ENCODE results near the gene SDC1.

SDC1 gene

GRCh38 chr2:20177556-20178248 is 47.2 kb downstream of the SDC1 start:
- DNase-seq: no peak
- in situ Hi-C loops (cut with MboI; ENCODE audit: low pct_unique_long_range_greater_than_20kb, low sequenced_read_pairs): no loop called here

GRCh38 chr2:20176760-20177159 is 48.2 kb downstream of the SDC1 start:
- in situ Hi-C loops (cut with MboI; ENCODE audit: low pct_unique_long_range_greater_than_20kb, low sequenced_read_pairs): no loop called here
- DNase-seq: no peak

- in situ Hi-C loops (cut with MboI; ENCODE audit: low pct_unique_long_range_greater_than_20kb, low sequenced_read_pairs): no loop called here
- no peak for DNase-seq
Measured at GRCh38 chr2:20175931-20176330, 49.0 kb downstream of the SDC1 start.

GRCh38 chr2:20175267-20175666 is 49.7 kb downstream of the SDC1 start:
- in situ Hi-C loops (cut with MboI; ENCODE audit: low pct_unique_long_range_greater_than_20kb, low sequenced_read_pairs): no loop called here
- DNase-seq: no peak

- in situ Hi-C loops (cut with MboI; ENCODE audit: low pct_unique_long_range_greater_than_20kb, low sequenced_read_pairs): no loop called here
- no peak for DNase-seq
Measured at GRCh38 chr2:20174410-20174809, 50.5 kb downstream of the SDC1 start.

GRCh38 chr2:20173496-20174402 is 51.2 kb downstream of the SDC1 start:
- in situ Hi-C loops (cut with MboI; ENCODE audit: low pct_unique_long_range_greater_than_20kb, low sequenced_read_pairs): no loop called here
- no peak for DNase-seq

- no peak for DNase-seq
- in situ Hi-C loops (cut with MboI; ENCODE audit: low pct_unique_long_range_greater_than_20kb, low sequenced_read_pairs): no loop called here
Measured at GRCh38 chr2:20173064-20173463, 51.9 kb downstream of the SDC1 start.

- in situ Hi-C loops (cut with MboI; ENCODE audit: low pct_unique_long_range_greater_than_20kb, low sequenced_read_pairs): no loop called here
- no peak for DNase-seq
Measured at GRCh38 chr2:20172273-20173055, 52.5 kb downstream of the SDC1 start.

- no peak for DNase-seq
- in situ Hi-C loops (cut with MboI; ENCODE audit: low pct_unique_long_range_greater_than_20kb, low sequenced_read_pairs): no loop called here
Measured at GRCh38 chr2:20171445-20171977, 53.4 kb downstream of the SDC1 start.

- in situ Hi-C loops (cut with MboI; ENCODE audit: low pct_unique_long_range_greater_than_20kb, low sequenced_read_pairs): no loop called here
- DNase-seq: no peak
Measured at GRCh38 chr2:20170704-20171250, 54.2 kb downstream of the SDC1 start.

- in situ Hi-C loops (cut with MboI; ENCODE audit: low pct_unique_long_range_greater_than_20kb, low sequenced_read_pairs): no loop called here
- no peak for DNase-seq
Measured at GRCh38 chr2:20169796-20170703, 54.9 kb downstream of the SDC1 start.

GRCh38 chr2:20168727-20169696 is 55.9 kb downstream of the SDC1 start:
- no peak for DNase-seq
- in situ Hi-C loops (cut with MboI; ENCODE audit: low pct_unique_long_range_greater_than_20kb, low sequenced_read_pairs): no loop called here

- in situ Hi-C loops (cut with MboI; ENCODE audit: low pct_unique_long_range_greater_than_20kb, low sequenced_read_pairs): no loop called here
- DNase-seq: no peak
Measured at GRCh38 chr2:20168048-20168726, 56.7 kb downstream of the SDC1 start.

- no peak for DNase-seq
- in situ Hi-C loops (cut with MboI; ENCODE audit: low pct_unique_long_range_greater_than_20kb, low sequenced_read_pairs): no loop called here
Measured at GRCh38 chr2:20167356-20167755, 57.6 kb downstream of the SDC1 start.

GRCh38 chr2:20165677-20166509 is 59.0 kb downstream of the SDC1 start:
- no peak for DNase-seq
- in situ Hi-C loops (cut with MboI; ENCODE audit: low pct_unique_long_range_greater_than_20kb, low sequenced_read_pairs): no loop called here

Data from KBM-7 (cell line).